ENCODE results near the gene OR14I1.

Gene OR14I1

DNA sequence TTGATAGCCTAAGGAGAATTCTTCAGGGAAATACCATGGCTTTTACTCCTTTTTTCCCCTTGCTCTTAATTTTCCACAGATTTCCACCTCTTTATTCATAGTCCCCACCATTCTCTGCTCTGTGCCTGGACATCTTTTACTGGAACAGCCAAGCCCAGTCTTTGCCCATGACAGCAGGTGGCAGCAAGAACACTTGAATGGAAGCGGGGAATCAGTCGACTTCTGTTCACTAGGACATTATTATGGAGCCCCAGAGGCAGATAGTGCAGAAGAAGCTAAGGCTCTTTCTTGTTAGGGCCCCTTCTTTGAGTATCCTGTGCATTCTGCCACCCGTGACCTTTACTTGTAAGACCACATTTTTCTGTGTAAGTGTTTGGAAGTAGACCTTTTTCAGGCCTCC, 6.3 kb downstream of the OR14I1 start:
- TF ChIP-seq, protein P1, sequence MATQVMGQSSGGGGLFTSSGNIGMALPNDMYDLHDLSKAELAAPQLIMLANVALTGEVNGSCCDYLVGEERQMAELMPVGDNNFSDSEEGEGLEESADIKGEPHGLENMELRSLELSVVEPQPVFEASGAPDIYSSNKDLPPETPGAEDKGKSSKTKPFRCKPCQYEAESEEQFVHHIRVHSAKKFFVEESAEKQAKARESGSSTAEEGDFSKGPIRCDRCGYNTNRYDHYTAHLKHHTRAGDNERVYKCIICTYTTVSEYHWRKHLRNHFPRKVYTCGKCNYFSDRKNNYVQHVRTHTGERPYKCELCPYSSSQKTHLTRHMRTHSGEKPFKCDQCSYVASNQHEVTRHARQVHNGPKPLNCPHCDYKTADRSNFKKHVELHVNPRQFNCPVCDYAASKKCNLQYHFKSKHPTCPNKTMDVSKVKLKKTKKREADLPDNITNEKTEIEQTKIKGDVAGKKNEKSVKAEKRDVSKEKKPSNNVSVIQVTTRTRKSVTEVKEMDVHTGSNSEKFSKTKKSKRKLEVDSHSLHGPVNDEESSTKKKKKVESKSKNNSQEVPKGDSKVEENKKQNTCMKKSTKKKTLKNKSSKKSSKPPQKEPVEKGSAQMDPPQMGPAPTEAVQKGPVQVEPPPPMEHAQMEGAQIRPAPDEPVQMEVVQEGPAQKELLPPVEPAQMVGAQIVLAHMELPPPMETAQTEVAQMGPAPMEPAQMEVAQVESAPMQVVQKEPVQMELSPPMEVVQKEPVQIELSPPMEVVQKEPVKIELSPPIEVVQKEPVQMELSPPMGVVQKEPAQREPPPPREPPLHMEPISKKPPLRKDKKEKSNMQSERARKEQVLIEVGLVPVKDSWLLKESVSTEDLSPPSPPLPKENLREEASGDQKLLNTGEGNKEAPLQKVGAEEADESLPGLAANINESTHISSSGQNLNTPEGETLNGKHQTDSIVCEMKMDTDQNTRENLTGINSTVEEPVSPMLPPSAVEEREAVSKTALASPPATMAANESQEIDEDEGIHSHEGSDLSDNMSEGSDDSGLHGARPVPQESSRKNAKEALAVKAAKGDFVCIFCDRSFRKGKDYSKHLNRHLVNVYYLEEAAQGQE (IDR thresholded peaks at IDR 0.05; ENCODE audit: insufficient read depth in 1 of 2, low read depth in 2 of 2, low read length in 2 of 2) = no peak
- no peak for TF ChIP-seq SIN3A (IDR thresholded peaks at IDR 0.05; ENCODE audit: borderline replicate concordance, insufficient read depth, low read length)
- no peak for TF ChIP-seq FOXP2 (optimal IDR thresholded peaks at IDR 0.05; ENCODE audit: borderline replicate concordance, extremely low read depth, extremely low read length, insufficient read depth)
- no peak for TF ChIP-seq TAF1 (IDR thresholded peaks at IDR 0.05; ENCODE audit: borderline replicate concordance, insufficient read depth, low read length)
- no peak for TF ChIP-seq POLR2AphosphoS5 (IDR thresholded peaks at IDR 0.05; ENCODE audit: low read depth, low read length)

DNA sequence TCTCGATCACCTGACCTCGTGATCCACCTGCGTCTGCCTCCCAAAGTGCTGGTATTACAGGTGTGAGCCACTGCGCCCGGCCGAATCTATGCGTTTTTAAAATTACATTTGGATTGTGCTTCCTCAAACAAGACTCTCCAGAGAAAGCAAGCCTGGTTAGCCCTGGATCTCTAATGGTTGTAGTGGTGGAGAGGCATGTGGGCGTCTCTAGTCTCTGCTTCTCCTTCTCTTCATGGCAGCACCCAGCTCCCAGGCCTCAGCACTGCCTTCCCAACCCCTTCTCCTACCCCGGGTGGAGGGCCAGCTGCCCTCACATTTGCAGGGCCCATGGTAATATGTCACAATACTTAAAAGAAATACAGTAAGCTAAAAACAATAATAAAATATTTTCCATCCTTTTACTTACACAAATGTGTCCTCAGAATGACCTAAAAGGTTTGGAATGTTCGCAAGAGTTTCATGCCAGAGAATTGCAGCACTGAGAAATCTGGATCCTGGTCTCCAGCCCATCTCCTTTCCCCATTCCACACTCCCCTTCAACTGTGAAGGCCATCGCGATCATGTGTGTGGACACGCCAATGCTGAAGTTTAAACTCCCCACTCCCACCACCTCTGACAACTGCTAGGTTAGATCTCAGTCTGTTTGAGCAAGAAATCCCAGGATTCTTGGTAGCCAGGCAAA, 7.0 kb downstream of the OR14I1 start:
- TF ChIP-seq SIN3A (IDR thresholded peaks at IDR 0.05; ENCODE audit: borderline replicate concordance, insufficient read depth, low read length) (no peak), TAF1 (IDR thresholded peaks at IDR 0.05; ENCODE audit: borderline replicate concordance, insufficient read depth, low read length) (no peak), FOXP2 (optimal IDR thresholded peaks at IDR 0.05; ENCODE audit: borderline replicate concordance, extremely low read depth, extremely low read length, insufficient read depth) (no peak), POLR2AphosphoS5 (IDR thresholded peaks at IDR 0.05; ENCODE audit: low read depth, low read length) (no peak)
- TF ChIP-seq, protein P1 (IDR thresholded peaks at IDR 0.05; ENCODE audit: insufficient read depth in 1 of 2, low read depth in 2 of 2, low read length in 2 of 2) = no peak

DNA sequence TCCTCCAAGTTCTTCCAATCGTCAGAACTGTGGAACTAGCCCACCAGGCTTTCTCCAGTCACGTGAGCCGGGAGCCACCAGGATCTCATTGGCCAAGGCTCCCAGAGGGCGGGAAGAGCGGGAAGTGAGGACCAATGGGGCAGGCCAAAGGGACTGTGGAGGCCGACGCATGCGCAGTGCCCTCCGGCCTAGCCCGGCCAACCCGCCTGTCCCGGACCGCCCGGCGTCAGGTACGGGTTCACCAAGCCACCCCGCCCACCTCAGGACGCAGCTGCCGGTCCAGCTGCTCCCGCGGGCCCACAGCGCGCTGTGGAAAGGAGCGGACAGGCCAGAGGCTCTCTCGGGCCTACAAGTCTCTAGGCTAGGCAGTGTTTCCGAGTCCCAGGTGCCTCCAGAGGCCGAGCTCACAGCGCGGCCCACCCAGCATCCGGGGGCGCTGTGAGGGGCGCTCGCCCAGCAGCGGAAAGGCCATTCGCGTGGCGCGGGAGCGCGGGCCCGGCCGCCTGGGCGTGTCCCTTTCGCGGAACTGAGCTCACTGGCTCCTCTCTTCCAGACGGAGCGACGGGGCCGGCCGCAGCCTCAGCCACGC, 10.9 kb downstream of the OR14I1 start:
- TF ChIP-seq SIN3A (IDR thresholded peaks at IDR 0.05; ENCODE audit: borderline replicate concordance, insufficient read depth, low read length) = no peak
- TF ChIP-seq, protein P1 (IDR thresholded peaks at IDR 0.05; ENCODE audit: insufficient read depth in 1 of 2, low read depth in 2 of 2, low read length in 2 of 2) = no peak
- TF ChIP-seq POLR2AphosphoS5 (IDR thresholded peaks at IDR 0.05; ENCODE audit: low read depth, low read length) = no peak
- no peak for TF ChIP-seq FOXP2 (optimal IDR thresholded peaks at IDR 0.05; ENCODE audit: borderline replicate concordance, extremely low read depth, extremely low read length, insufficient read depth)

DNA sequence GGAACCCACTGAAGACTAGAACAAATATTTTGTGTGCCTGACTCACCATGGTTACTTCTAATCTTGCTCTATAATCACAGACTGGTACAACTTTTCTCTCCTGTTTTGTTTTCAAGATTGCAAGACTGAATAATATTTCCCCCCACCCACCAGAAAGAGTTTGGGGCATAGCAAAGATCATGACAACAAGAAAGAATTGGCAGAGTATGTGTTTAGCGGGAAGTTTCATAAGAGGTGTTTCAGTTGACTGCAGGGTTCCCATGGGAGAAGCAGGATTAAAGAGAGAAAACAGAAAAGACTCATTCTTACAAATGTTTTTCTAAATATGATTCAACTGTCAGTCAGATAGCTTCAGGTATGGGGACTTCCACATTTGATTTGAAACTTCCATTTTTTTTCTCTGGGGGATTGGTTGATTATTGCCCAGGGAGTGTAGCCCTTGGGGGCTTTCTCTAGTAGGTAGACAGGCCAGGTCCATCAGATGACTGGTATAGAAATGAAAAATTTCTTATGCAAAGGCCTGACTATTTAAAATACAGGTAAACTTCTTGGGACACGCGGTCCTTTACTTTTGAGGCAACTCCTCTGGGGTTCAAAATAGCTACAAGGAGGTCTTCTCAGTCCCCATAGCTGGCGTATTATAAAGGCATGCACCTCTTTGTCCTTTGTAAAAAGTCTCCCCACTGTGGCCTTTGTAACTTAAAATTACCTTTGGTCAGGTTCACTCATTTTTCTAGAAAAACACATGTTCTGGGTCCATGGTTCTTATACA, 13.9 kb downstream of the OR14I1 start:
- TF ChIP-seq, protein P1 (IDR thresholded peaks at IDR 0.05; ENCODE audit: insufficient read depth in 1 of 2, low read depth in 2 of 2, low read length in 2 of 2) = no peak
- TF ChIP-seq FOXP2 (optimal IDR thresholded peaks at IDR 0.05; ENCODE audit: borderline replicate concordance, extremely low read depth, extremely low read length, insufficient read depth) (no peak), TAF1 (IDR thresholded peaks at IDR 0.05; ENCODE audit: borderline replicate concordance, insufficient read depth, low read length) (no peak), POLR2AphosphoS5 (IDR thresholded peaks at IDR 0.05; ENCODE audit: low read depth, low read length) (no peak), SIN3A (IDR thresholded peaks at IDR 0.05; ENCODE audit: borderline replicate concordance, insufficient read depth, low read length) (no peak)

Measured in PFSK-1 (cell line).